Heart left ventricle (tissue), 13 donors: ENCODE measurements around the gene AHSA1.

Experiments
- POLR2A ChIP-seq, 2 donors: fragments of 450-650 bp; IDR thresholded peaks; one replicate each; pipeline ENCODE4 v1.6.1; 2017; ENCODE audit warnings: antibody characterized with exemption in 2 of 2, mild to moderate bottlenecking in 2 of 2, moderate library complexity in 2 of 2
- TF ChIP-seq, protein P1 (sequence below), 12 donors: fragments of 200-600 bp; sonication (generic) in 4 of 12; IDR thresholded peaks; one replicate each; pipeline versions ENCODE4 v1.5.0 to v1.8.0; 2018 to 2022; ENCODE audit warnings: antibody characterized with exemption in 12 of 12, mild to moderate bottlenecking in 5 of 12
- donor health status: ischemic (EF 13 %, LVEDD 7.1; RV severe dilation, severe dysfunction).
- donor health status: DM: no; HTN: yes; CAD: no.
- donor health status: DM: no; HTN: no; CAD: no.
- donor health status: ischemic (EF 25% LVEDD 6.9; RV normal size, moderate dysfunction).
- donor health status: ischemic (EF 25% LVEDD 5.7; RV mildly dilated, moderate dysfunction).
- donor health status: ischemic (EF 35%, LVEDD 5.7; RV mildly dilated, moderate dysfunction).
- donor health status: nonischemic (EF 11% LVEDD 7.7; RV severe dilation, severe dysfunction).
- donor health status: DM: yes; HTN: yes; CAD: no.
- donor health status: PGD.
- donor health status: ischemic (EF 29% LVEDD 5.4; RV normal size, mild dysfunction).
- donor health status: nonischemic (EF 23%, LVEDD 6.1; RV moderate dilation, normal function).

DNA sequence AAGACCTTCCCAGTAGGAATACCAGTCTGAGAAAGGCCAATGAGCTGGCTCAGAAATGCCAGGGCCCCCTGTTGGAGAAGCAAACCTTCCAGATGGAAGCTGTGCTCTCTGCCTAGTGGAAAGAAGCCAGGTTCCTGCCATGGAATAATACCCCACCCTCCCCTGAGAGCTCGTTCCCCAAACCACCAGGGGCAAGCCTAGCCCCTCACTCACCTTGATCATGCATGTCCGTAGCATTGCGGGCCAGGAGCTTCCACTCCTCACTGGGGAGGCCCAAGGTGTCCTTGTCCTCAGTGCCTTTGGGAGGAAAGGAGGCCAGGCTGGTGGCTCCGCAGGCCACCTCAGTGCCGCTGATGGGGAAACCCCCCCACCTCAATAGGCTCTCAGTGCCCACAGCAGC is 20.1 kb downstream of the AHSA1 start:
- TF ChIP-seq, protein P1, sequence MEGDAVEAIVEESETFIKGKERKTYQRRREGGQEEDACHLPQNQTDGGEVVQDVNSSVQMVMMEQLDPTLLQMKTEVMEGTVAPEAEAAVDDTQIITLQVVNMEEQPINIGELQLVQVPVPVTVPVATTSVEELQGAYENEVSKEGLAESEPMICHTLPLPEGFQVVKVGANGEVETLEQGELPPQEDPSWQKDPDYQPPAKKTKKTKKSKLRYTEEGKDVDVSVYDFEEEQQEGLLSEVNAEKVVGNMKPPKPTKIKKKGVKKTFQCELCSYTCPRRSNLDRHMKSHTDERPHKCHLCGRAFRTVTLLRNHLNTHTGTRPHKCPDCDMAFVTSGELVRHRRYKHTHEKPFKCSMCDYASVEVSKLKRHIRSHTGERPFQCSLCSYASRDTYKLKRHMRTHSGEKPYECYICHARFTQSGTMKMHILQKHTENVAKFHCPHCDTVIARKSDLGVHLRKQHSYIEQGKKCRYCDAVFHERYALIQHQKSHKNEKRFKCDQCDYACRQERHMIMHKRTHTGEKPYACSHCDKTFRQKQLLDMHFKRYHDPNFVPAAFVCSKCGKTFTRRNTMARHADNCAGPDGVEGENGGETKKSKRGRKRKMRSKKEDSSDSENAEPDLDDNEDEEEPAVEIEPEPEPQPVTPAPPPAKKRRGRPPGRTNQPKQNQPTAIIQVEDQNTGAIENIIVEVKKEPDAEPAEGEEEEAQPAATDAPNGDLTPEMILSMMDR (IDR thresholded peaks at IDR 0.05) = no peak
- no peak for TF ChIP-seq POLR2A (IDR thresholded peaks at IDR 0.05)
